GM13976 (cell line): ENCODE data around the gene FFAR3.

ENCODE experiments used
- DNase-seq: peaks from one replicate; pipeline ENCODE4 v3.0.0; 2012; ENCODE audit warnings: low spot score
- CTCF ChIP-seq: IDR thresholded peaks from 2 replicates; pipeline ENCODE4 v1.5.1; 2012; ENCODE audit warnings: borderline replicate concordance, mild to moderate bottlenecking; ENCODE audit not compliant: insufficient read depth; ENCODE audit errors: extremely low read depth, missing control alignments, control extremely low read depth
- in situ Hi-C: fragments of 300-500 bp; cut with MboI; formaldehyde crosslinking; loops from one replicate; pipeline ENCODE4 v1.12.0; 2022; ENCODE audit warnings: low sequenced_read_pairs, mixed read lengths, inconsistent platforms; ENCODE audit not compliant: unreplicated experiment

The FFAR3 gene

GRCh38 chr19:35337097-35337983, 20.9 kb upstream of the FFAR3 start:
- in situ Hi-C loops, result no loop called here
- no peak for TF ChIP-seq CTCF

GRCh38 chr19:35337984-35338296, 20.3 kb upstream of the FFAR3 start:
- TF ChIP-seq CTCF, result no peak
- in situ Hi-C loops, result no loop called here
- no peak for DNase-seq

More at GRCh38 chr19:35337097-35337983, 20.9 kb upstream of the FFAR3 start:
- no peak for DNase-seq

GRCh38 chr19:35340431-35340830, 17.8 kb upstream of the FFAR3 start:
- DNase-seq, result no peak
- no peak for TF ChIP-seq CTCF
- in situ Hi-C loops, result no loop called here

GRCh38 chr19:35341006-35341405, 17.3 kb upstream of the FFAR3 start:
- DNase-seq, result no peak
- in situ Hi-C loops, result no loop called here
- TF ChIP-seq CTCF, result no peak

- DNase-seq, result peak; percentile 10
- in situ Hi-C loops, result no loop called here
- no peak for TF ChIP-seq CTCF
Observed at GRCh38 chr19:35341565-35342225, 16.6 kb upstream of the FFAR3 start.

GRCh38 chr19:35342430-35342829, 15.8 kb upstream of the FFAR3 start:
- in situ Hi-C loops, result no loop called here
- TF ChIP-seq CTCF, result no peak
- peak; percentile 6 for DNase-seq
